Kidney (tissue), 14 donors: ENCODE measurements around the gene LRRC39. TPM values are rescaled to one million over a fixed set of nuclear protein-coding genes. Genes with fewer than 3 reads are reported as not detected.
A peak's percentile ranks its signal among the peaks of the same experiment; 100 is the strongest.

ENCODE experiments used
- DNase-seq, 5 donors: peaks; one replicate each; pipeline ENCODE4 v3.0.0-alpha.2; 2013 to 2020
- FAIRE-seq: peaks from 2 replicates; lab custom pipeline; 2012; peaks lifted over from hg19 to GRCh38; lab: Jason Lieb, UNC
- H3K27ac ChIP-seq, 2 donors: one replicate each; pipeline ENCODE4 v1.7.0; 2013; ENCODE audit warnings: low read depth in 2 of 2, low read length in 2 of 2, inconsistent platforms in 1 of 2
- H3K27me3 ChIP-seq: one replicate; pipeline ENCODE4 v1.7.1; 2013; ENCODE audit warnings: low read length, inconsistent platforms; ENCODE audit not compliant: control insufficient read depth, insufficient read depth
- H3K36me3 ChIP-seq, 3 donors: one replicate each; pipeline versions ENCODE4 v1.7.0 to v1.7.1; 2013; ENCODE audit warnings: low read length in 3 of 3, control low read depth in 1 of 3, inconsistent platforms in 1 of 3; ENCODE audit not compliant: insufficient read depth in 3 of 3, control insufficient read depth in 2 of 3
- H3K4me1 ChIP-seq, 3 donors: one replicate each; pipeline versions ENCODE4 v1.7.0 to v1.7.1; 2013; ENCODE audit warnings: low read length in 3 of 3, inconsistent platforms in 1 of 3, low read depth in 1 of 3; ENCODE audit not compliant: control insufficient read depth in 2 of 3, insufficient read depth in 2 of 3
- H3K4me3 ChIP-seq, 3 donors: one replicate each; pipeline versions ENCODE4 v1.7.0 to v1.8.1; 2013; ENCODE audit warnings: low read length in 3 of 3, control low read depth in 1 of 3, inconsistent platforms in 1 of 3
- H3K9ac ChIP-seq, 3 donors: one replicate each; pipeline versions ENCODE4 v1.7.0 to v1.7.1; 2013; ENCODE audit warnings: low read length in 3 of 3, control low read depth in 1 of 3, inconsistent platforms in 1 of 3
- H3K9me3 ChIP-seq, 3 donors: one replicate each; pipeline versions ENCODE4 v1.7.0 to v1.7.1; 2013; ENCODE audit warnings: low read length in 3 of 3, control low read depth in 1 of 3, inconsistent platforms in 1 of 3; ENCODE audit not compliant: control insufficient read depth in 2 of 3, insufficient read depth in 1 of 3
- intact Hi-C: fragments of 100-400 bp; cut with DNase I; formaldehyde crosslinking; loops from one replicate; pipeline ENCODE4 v1.11.1; 2022
- polyA plus RNA-seq: library from polyadenylated mRNA; stranded (reverse); fragments of 350-450 nt; fragmentation: Illumina TruSeq; extraction: RNeasy Lipid Tissue Mini Kit (QIAGEN cat#74804); gene quantifications from one replicate; pipeline ENCODE4 v1.2.3, GENCODE V29; 2014; ENCODE audit warnings: low read depth, low replicate concordance; ENCODE audit not compliant: insufficient read depth
- total RNA-seq: library from RNA; stranded (reverse); fragmentation: NEBNext Ultra II Directional; extraction: Animal tissue kit (Norgen Biotek cat#: 25700); gene quantifications from one replicate; pipeline ENCODE4 v1.2.1, GENCODE V29; 2021
- TF ChIP-seq, protein P1 (sequence below): IDR thresholded peaks from 3 replicates; pipeline ENCODE4 v1.5.1; 2012; ENCODE audit warnings: mild to moderate bottlenecking, moderate library complexity, borderline replicate concordance; ENCODE audit not compliant: insufficient read depth; ENCODE audit errors: extremely low read depth
- donor health status: control.
- donor health status: control.
- donor health status: control.
- donor health status: control.
- donor health status: control.
- donor health status: DM: yes; HTN: yes; CAD: no.
- donor health status: Normal renal cell carcinoma (clear cell type).

The LRRC39 gene
- total and polyA plus RNA-seq, 2 donors from 2014 or later = 0.35 to 0.45 TPM

- H3K9me3 ChIP-seq = no peaks in the 10 kb centered on the region
- H3K4me3 ChIP-seq = no peak overlapping the region
- peaks cover 0 to 20% (median 0%) of the 10 kb centered on the region in 3 donors for H3K4me1 ChIP-seq
- FAIRE-seq = no peak
- no peaks in the 10 kb centered on the region for H3K27me3 ChIP-seq
- peaks cover 0 to 15% (median 0%) of the 10 kb centered on the region in 3 donors for H3K36me3 ChIP-seq
- no peak overlapping the region for H3K9ac ChIP-seq
- intact Hi-C loops = no loop called here
- no peak for DNase-seq
- H3K27ac ChIP-seq = no peak overlapping the region
- TF ChIP-seq, protein P1, sequence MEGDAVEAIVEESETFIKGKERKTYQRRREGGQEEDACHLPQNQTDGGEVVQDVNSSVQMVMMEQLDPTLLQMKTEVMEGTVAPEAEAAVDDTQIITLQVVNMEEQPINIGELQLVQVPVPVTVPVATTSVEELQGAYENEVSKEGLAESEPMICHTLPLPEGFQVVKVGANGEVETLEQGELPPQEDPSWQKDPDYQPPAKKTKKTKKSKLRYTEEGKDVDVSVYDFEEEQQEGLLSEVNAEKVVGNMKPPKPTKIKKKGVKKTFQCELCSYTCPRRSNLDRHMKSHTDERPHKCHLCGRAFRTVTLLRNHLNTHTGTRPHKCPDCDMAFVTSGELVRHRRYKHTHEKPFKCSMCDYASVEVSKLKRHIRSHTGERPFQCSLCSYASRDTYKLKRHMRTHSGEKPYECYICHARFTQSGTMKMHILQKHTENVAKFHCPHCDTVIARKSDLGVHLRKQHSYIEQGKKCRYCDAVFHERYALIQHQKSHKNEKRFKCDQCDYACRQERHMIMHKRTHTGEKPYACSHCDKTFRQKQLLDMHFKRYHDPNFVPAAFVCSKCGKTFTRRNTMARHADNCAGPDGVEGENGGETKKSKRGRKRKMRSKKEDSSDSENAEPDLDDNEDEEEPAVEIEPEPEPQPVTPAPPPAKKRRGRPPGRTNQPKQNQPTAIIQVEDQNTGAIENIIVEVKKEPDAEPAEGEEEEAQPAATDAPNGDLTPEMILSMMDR = no peak
These were observed 41.4 kb upstream of the LRRC39 start for GRCh38 chr1:100219457-100219856.

DNA sequence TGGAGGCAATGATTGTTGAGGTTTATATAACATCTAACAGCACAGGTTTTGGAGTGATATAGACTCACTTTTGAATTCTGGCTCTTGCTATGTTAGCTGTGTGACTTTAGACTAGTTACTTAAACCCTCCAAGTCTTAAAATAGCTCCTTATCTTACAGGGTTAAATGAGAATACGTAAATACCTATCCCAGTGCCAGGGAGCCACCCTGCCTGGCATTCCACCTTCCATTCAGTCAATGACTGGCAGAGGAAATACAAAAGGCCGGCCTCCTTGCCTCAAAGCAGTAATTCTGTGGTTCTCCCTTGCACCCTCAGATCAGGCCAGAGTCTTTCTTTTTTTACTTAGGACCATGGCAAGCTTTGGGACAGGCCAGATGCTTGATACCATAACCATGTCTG, 39.8 kb upstream of the LRRC39 start:
- FAIRE-seq = no peak

DNA sequence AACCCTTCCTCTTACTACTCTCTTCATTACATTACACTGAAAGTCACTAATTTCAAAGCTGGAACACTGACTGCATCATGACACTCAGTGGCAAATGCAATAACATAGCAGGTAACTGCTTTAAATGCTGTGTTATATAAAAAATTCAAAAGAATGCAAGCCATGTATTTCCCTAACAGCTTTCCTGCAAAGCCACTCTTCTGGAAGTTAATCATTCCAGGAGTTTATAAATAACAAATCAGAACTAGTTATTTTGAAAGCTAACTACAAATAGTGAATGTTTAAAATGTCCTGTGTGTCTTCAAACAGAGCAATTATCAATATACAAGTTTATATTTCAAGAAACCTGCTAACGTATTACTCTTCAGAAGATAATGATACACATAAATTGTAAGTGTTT, 37.0 kb upstream of the LRRC39 start:
- peak; percentile 94 for FAIRE-seq
- intact Hi-C loops = no loop called here
- no peak overlapping the region for H3K4me3 ChIP-seq
- peaks cover 0 to 23% (median 0%) of the 10 kb centered on the region in 3 donors for H3K4me1 ChIP-seq
- H3K9ac ChIP-seq = no peak overlapping the region
- DNase-seq = peak in 2 of 5 donors; percentile 12 to 38
- TF ChIP-seq, protein P1 = no peak
- H3K36me3 ChIP-seq = peaks cover 0 to 23% (median 5%) of the 10 kb centered on the region in 3 donors
- no peaks in the 10 kb centered on the region for H3K27me3 ChIP-seq
- H3K27ac ChIP-seq = peak overlapping the region in 1 of 2 donors; percentile 16
- H3K9me3 ChIP-seq = no peaks in the 10 kb centered on the region

More for the DNA sequence above, 39.8 kb upstream of the LRRC39 start:
- no peak for DNase-seq
- Histone ChIP-seq H3K4me3 (no peak overlapping the region), H3K4me1 (peaks cover 0 to 23% (median 0%) of the 10 kb centered on the region in 3 donors), H3K27ac (no peak overlapping the region), H3K27me3 (no peaks in the 10 kb centered on the region), H3K9me3 (no peaks in the 10 kb centered on the region), H3K36me3 (peaks cover 0 to 20% (median under 1%) of the 10 kb centered on the region in 3 donors), H3K9ac (no peak overlapping the region)
- intact Hi-C loops = no loop called here
- TF ChIP-seq, protein P1 = no peak

GRCh38 chr1:100213141-100213540, 35.1 kb upstream of the LRRC39 start:
- DNase-seq = peak in 1 of 5 donors; percentile 69
- H3K27ac ChIP-seq = no peak overlapping the region
- H3K27me3 ChIP-seq = no peaks in the 10 kb centered on the region
- H3K36me3 ChIP-seq = peaks cover 0 to 19% (median 5%) of the 10 kb centered on the region in 3 donors
- TF ChIP-seq, protein P1 = no peak
- no peak overlapping the region for H3K4me3 ChIP-seq
- no peak for FAIRE-seq
- peaks cover 0 to 23% (median 0%) of the 10 kb centered on the region in 3 donors for H3K4me1 ChIP-seq
- intact Hi-C loops = no loop called here
- H3K9me3 ChIP-seq = no peaks in the 10 kb centered on the region
- H3K9ac ChIP-seq = no peak overlapping the region
